ENCODE measurements around the gene CNTNAP5. TPM values are rescaled to one million over a fixed set of nuclear protein-coding genes. Genes with fewer than 3 reads are reported as not detected.

The CNTNAP5 gene
- total and polyA plus RNA-seq, 4 donors: 16.7 to 63.2 (median 39.1) TPM

- DNase-seq (ENCODE audit: low read depth in 4 of 6, low spot score in 6 of 6): no peak
- no peaks in the 10 kb centered on the region for H3K9me3 ChIP-seq (ENCODE audit: control insufficient read depth, insufficient read depth, low read length)
- H3K27me3 ChIP-seq (ENCODE audit: control insufficient read depth, insufficient read depth, low read length): no peaks in the 10 kb centered on the region
- no peak overlapping the region for H3K27ac ChIP-seq (ENCODE audit: low read depth, low read length)
- no peaks in the 10 kb centered on the region for H3K4me1 ChIP-seq (ENCODE audit: control insufficient read depth, insufficient read depth, low read length)
- no peak overlapping the region for H3K4me3 ChIP-seq (ENCODE audit: low read depth, low read length)
- WGBS (ENCODE audit: insufficient coverage): 100% methylated on average over 2 of the region's 4 CpGs
- H3K36me3 ChIP-seq (ENCODE audit: control insufficient read depth, insufficient read depth, low read length): no peaks in the 10 kb centered on the region
Measured at GRCh38 chr2:124209441-124209840, 184.4 kb downstream of the CNTNAP5 start.

- Histone ChIP-seq H3K4me3 (ENCODE audit: low read depth, low read length) (no peak overlapping the region), H3K27me3 (ENCODE audit: control insufficient read depth, insufficient read depth, low read length) (no peaks in the 10 kb centered on the region), H3K4me1 (ENCODE audit: control insufficient read depth, insufficient read depth, low read length) (no peaks in the 10 kb centered on the region), H3K9me3 (ENCODE audit: control insufficient read depth, insufficient read depth, low read length) (no peaks in the 10 kb centered on the region), H3K36me3 (ENCODE audit: control insufficient read depth, insufficient read depth, low read length) (no peaks in the 10 kb centered on the region), H3K27ac (ENCODE audit: low read depth, low read length) (no peak overlapping the region)
- 71% methylated on average over 1 of the region's 2 CpGs for WGBS (ENCODE audit: insufficient coverage)
- no peak for DNase-seq (ENCODE audit: low read depth in 4 of 6, low spot score in 6 of 6)
Measured at GRCh38 chr2:124211461-124211860, 186.4 kb downstream of the CNTNAP5 start.

- Histone ChIP-seq H3K36me3 (ENCODE audit: control insufficient read depth, insufficient read depth, low read length) (no peaks in the 10 kb centered on the region), H3K4me3 (ENCODE audit: low read depth, low read length) (no peak overlapping the region), H3K4me1 (ENCODE audit: control insufficient read depth, insufficient read depth, low read length) (no peaks in the 10 kb centered on the region), H3K9me3 (ENCODE audit: control insufficient read depth, insufficient read depth, low read length) (no peaks in the 10 kb centered on the region), H3K27me3 (ENCODE audit: control insufficient read depth, insufficient read depth, low read length) (no peaks in the 10 kb centered on the region), H3K27ac (ENCODE audit: low read depth, low read length) (no peak overlapping the region)
- 88% methylated on average over 2 of the region's 7 CpGs for WGBS (ENCODE audit: insufficient coverage)
- DNase-seq (ENCODE audit: low read depth in 4 of 6, low spot score in 6 of 6): no peak
Measured at GRCh38 chr2:124213977-124214587, 189.0 kb downstream of the CNTNAP5 start.

- no peaks in the 10 kb centered on the region for H3K27me3 ChIP-seq (ENCODE audit: control insufficient read depth, insufficient read depth, low read length)
Measured at GRCh38 chr2:124246170-124246569, 221.1 kb downstream of the CNTNAP5 start.

GRCh38 chr2:124248386-124248785 is 223.3 kb downstream of the CNTNAP5 start:
- H3K4me1 ChIP-seq (ENCODE audit: control insufficient read depth, insufficient read depth, low read length): no peaks in the 10 kb centered on the region

More at GRCh38 chr2:124246170-124246569, 221.1 kb downstream of the CNTNAP5 start:
- Histone ChIP-seq H3K4me1 (ENCODE audit: control insufficient read depth, insufficient read depth, low read length) (no peaks in the 10 kb centered on the region), H3K36me3 (ENCODE audit: control insufficient read depth, insufficient read depth, low read length) (no peaks in the 10 kb centered on the region), H3K4me3 (ENCODE audit: low read depth, low read length) (no peak overlapping the region), H3K9me3 (ENCODE audit: control insufficient read depth, insufficient read depth, low read length) (no peaks in the 10 kb centered on the region), H3K27ac (ENCODE audit: low read depth, low read length) (no peak overlapping the region)
- WGBS (ENCODE audit: insufficient coverage): 100% methylated on average over 1 of the region's 4 CpGs
- DNase-seq (ENCODE audit: low read depth in 4 of 6, low spot score in 6 of 6): no peak

GRCh38 chr2:124250433-124250832 is 225.3 kb downstream of the CNTNAP5 start:
- 100% methylated on average over 1 of the region's 2 CpGs for WGBS (ENCODE audit: insufficient coverage)
- H3K4me3 ChIP-seq (ENCODE audit: low read depth, low read length): no peak overlapping the region
- no peaks in the 10 kb centered on the region for H3K36me3 ChIP-seq (ENCODE audit: control insufficient read depth, insufficient read depth, low read length)
- no peaks in the 10 kb centered on the region for H3K4me1 ChIP-seq (ENCODE audit: control insufficient read depth, insufficient read depth, low read length)
- no peaks in the 10 kb centered on the region for H3K27me3 ChIP-seq (ENCODE audit: control insufficient read depth, insufficient read depth, low read length)
- no peak overlapping the region for H3K27ac ChIP-seq (ENCODE audit: low read depth, low read length)
- DNase-seq (ENCODE audit: low read depth in 4 of 6, low spot score in 6 of 6): no peak
- no peaks in the 10 kb centered on the region for H3K9me3 ChIP-seq (ENCODE audit: control insufficient read depth, insufficient read depth, low read length)

More at GRCh38 chr2:124248386-124248785, 223.3 kb downstream of the CNTNAP5 start:
- DNase-seq (ENCODE audit: low read depth in 4 of 6, low spot score in 6 of 6): peak in 1 of 6 donors; percentile 18
- no peaks in the 10 kb centered on the region for H3K9me3 ChIP-seq (ENCODE audit: control insufficient read depth, insufficient read depth, low read length)
- no peak overlapping the region for H3K4me3 ChIP-seq (ENCODE audit: low read depth, low read length)
- no peak overlapping the region for H3K27ac ChIP-seq (ENCODE audit: low read depth, low read length)
- no peaks in the 10 kb centered on the region for H3K36me3 ChIP-seq (ENCODE audit: control insufficient read depth, insufficient read depth, low read length)
- H3K27me3 ChIP-seq (ENCODE audit: control insufficient read depth, insufficient read depth, low read length): no peaks in the 10 kb centered on the region

- H3K36me3 ChIP-seq (ENCODE audit: control insufficient read depth, insufficient read depth, low read length): no peaks in the 10 kb centered on the region
- WGBS (ENCODE audit: insufficient coverage): 100% methylated on average over 1 of the region's 5 CpGs
- H3K27me3 ChIP-seq (ENCODE audit: control insufficient read depth, insufficient read depth, low read length): no peaks in the 10 kb centered on the region
- no peak overlapping the region for H3K4me3 ChIP-seq (ENCODE audit: low read depth, low read length)
- H3K9me3 ChIP-seq (ENCODE audit: control insufficient read depth, insufficient read depth, low read length): no peaks in the 10 kb centered on the region
- DNase-seq (ENCODE audit: low read depth in 4 of 6, low spot score in 6 of 6): no peak
- no peak overlapping the region for H3K27ac ChIP-seq (ENCODE audit: low read depth, low read length)
- no peaks in the 10 kb centered on the region for H3K4me1 ChIP-seq (ENCODE audit: control insufficient read depth, insufficient read depth, low read length)
Measured at GRCh38 chr2:124254621-124255020, 229.5 kb downstream of the CNTNAP5 start.

GRCh38 chr2:124257120-124257519 is 232.0 kb downstream of the CNTNAP5 start:
- Histone ChIP-seq H3K27me3 (ENCODE audit: control insufficient read depth, insufficient read depth, low read length) (no peaks in the 10 kb centered on the region), H3K4me3 (ENCODE audit: low read depth, low read length) (no peak overlapping the region), H3K27ac (ENCODE audit: low read depth, low read length) (no peak overlapping the region), H3K36me3 (ENCODE audit: control insufficient read depth, insufficient read depth, low read length) (no peaks in the 10 kb centered on the region), H3K9me3 (ENCODE audit: control insufficient read depth, insufficient read depth, low read length) (no peaks in the 10 kb centered on the region), H3K4me1 (ENCODE audit: control insufficient read depth, insufficient read depth, low read length) (no peaks in the 10 kb centered on the region)
- no peak for DNase-seq (ENCODE audit: low read depth in 4 of 6, low spot score in 6 of 6)
- WGBS (ENCODE audit: insufficient coverage): 77% methylated on average over 1 of the region's 1 CpG

GRCh38 chr2:124258140-124258880 is 233.2 kb downstream of the CNTNAP5 start:
- Histone ChIP-seq H3K4me1 (ENCODE audit: control insufficient read depth, insufficient read depth, low read length) (no peaks in the 10 kb centered on the region), H3K27me3 (ENCODE audit: control insufficient read depth, insufficient read depth, low read length) (no peaks in the 10 kb centered on the region), H3K27ac (ENCODE audit: low read depth, low read length) (no peak overlapping the region), H3K4me3 (ENCODE audit: low read depth, low read length) (no peak overlapping the region), H3K36me3 (ENCODE audit: control insufficient read depth, insufficient read depth, low read length) (no peaks in the 10 kb centered on the region), H3K9me3 (ENCODE audit: control insufficient read depth, insufficient read depth, low read length) (no peaks in the 10 kb centered on the region)
- DNase-seq (ENCODE audit: low read depth in 4 of 6, low spot score in 6 of 6): no peak
- no CpG with 5 or more reads among the region's 6 CpGs for WGBS (ENCODE audit: insufficient coverage)

GRCh38 chr2:124261456-124261855 is 236.4 kb downstream of the CNTNAP5 start:
- WGBS (ENCODE audit: insufficient coverage): 74% methylated on average over 3 of the region's 5 CpGs
- Histone ChIP-seq H3K4me1 (ENCODE audit: control insufficient read depth, insufficient read depth, low read length) (no peaks in the 10 kb centered on the region), H3K27me3 (ENCODE audit: control insufficient read depth, insufficient read depth, low read length) (no peaks in the 10 kb centered on the region), H3K36me3 (ENCODE audit: control insufficient read depth, insufficient read depth, low read length) (no peaks in the 10 kb centered on the region), H3K4me3 (ENCODE audit: low read depth, low read length) (no peak overlapping the region), H3K27ac (ENCODE audit: low read depth, low read length) (no peak overlapping the region), H3K9me3 (ENCODE audit: control insufficient read depth, insufficient read depth, low read length) (no peaks in the 10 kb centered on the region)
- no peak for DNase-seq (ENCODE audit: low read depth in 4 of 6, low spot score in 6 of 6)
